HepG2 (cell line): Measurements from ENCODE around the gene OSBPL10. TPM values are rescaled to one million over a fixed set of nuclear protein-coding genes. Genes with fewer than 3 reads are reported as not detected.

Source experiments
- ATF1 ChIP-seq: IDR thresholded peaks from 2 replicates; pipeline ENCODE4 v1.6.1; 2016; ENCODE audit warnings: mild to moderate bottlenecking, control low read depth
- GABPB1 ChIP-seq: IDR thresholded peaks from 2 replicates; pipeline ENCODE4 v1.6.1; 2016; ENCODE audit warnings: mild to moderate bottlenecking, missing genetic modification reagents, moderate library complexity, missing compliant biosample characterization
- JARID2 ChIP-seq: sonication (generic); formaldehyde crosslinking; IDR thresholded peaks from 2 replicates; pipeline ENCODE4 v1.8.1; 2023; ENCODE audit warnings: missing genetic modification reagents, inconsistent platforms; ENCODE audit not compliant: insufficient replicate concordance
- LCORL ChIP-seq, 2 experiments: fragments of 450-650 bp in 1 of 2; sonication (generic) in 1 of 2; formaldehyde crosslinking in 1 of 2; IDR thresholded peaks; 2 replicates each; pipeline versions ENCODE4 v1.5.0 to v1.6.1; 2017 to 2020; ENCODE audit warnings: antibody characterized with exemption in 1 of 2, missing genetic modification reagents in 1 of 2
- MAZ ChIP-seq, 2 experiments: sonication (generic) in 1 of 2; formaldehyde crosslinking in 1 of 2; IDR thresholded peaks; 2 replicates each; pipeline versions ENCODE4 v1.5.0 to v1.6.1; 2012 to 2020; ENCODE audit warnings: low read depth in 2 of 2, mild to moderate bottlenecking in 2 of 2, borderline replicate concordance in 1 of 2, improper control_type of control experiment in 1 of 2, low read length in 1 of 2, missing genetic modification reagents in 1 of 2, moderate library complexity in 1 of 2
- MIER3 ChIP-seq: IDR thresholded peaks from 2 replicates; pipeline ENCODE4 v1.6.1; 2016; ENCODE audit warnings: missing compliant biosample characterization, borderline replicate concordance
- MTA3 ChIP-seq: sonication (generic); formaldehyde crosslinking; IDR thresholded peaks from 2 replicates; pipeline ENCODE4 v1.4.0; 2020; ENCODE audit warnings: missing genetic modification reagents
- NAIF1 ChIP-seq: sonication (generic); formaldehyde crosslinking; IDR thresholded peaks from 2 replicates; pipeline ENCODE4 v1.5.0; 2020; ENCODE audit warnings: mild to moderate bottlenecking, missing genetic modification reagents, borderline replicate concordance
- NR2F1 ChIP-seq, 2 experiments: fragments of 450-650 bp in 1 of 2; formaldehyde crosslinking in 1 of 2; IDR thresholded peaks; 2 replicates each; pipeline versions ENCODE4 v1.5.0 to v1.6.1; 2016 to 2020; ENCODE audit warnings: mild to moderate bottlenecking in 1 of 2, missing compliant biosample characterization in 1 of 2, missing genetic modification reagents in 1 of 2, moderate library complexity in 1 of 2
- PITX1 ChIP-seq: sonication (generic); formaldehyde crosslinking; IDR thresholded peaks from 2 replicates; pipeline ENCODE4 v1.5.1; 2020; ENCODE audit warnings: mild to moderate bottlenecking, missing genetic modification reagents
- RBM22 ChIP-seq: fragments of 200-400 bp; formaldehyde crosslinking; optimal IDR thresholded peaks from 2 replicates; pipeline ENCODE3; 2017; ENCODE audit warnings: mild to moderate bottlenecking, low read length, moderate library complexity
- TFDP2 ChIP-seq: sonication (generic); formaldehyde crosslinking; IDR thresholded peaks from 2 replicates; pipeline ENCODE4 v1.4.0; 2020; ENCODE audit warnings: missing genetic modification reagents
- ZNF597 ChIP-seq: sonication (generic); formaldehyde crosslinking; IDR thresholded peaks from 2 replicates; pipeline ENCODE4 v1.5.0; 2020; ENCODE audit warnings: missing genetic modification reagents
- ZNF646 ChIP-seq: sonication (generic); formaldehyde crosslinking; IDR thresholded peaks from 2 replicates; pipeline ENCODE4 v1.9.0; 2021; ENCODE audit warnings: mild to moderate bottlenecking, missing genetic modification reagents
- ZNF780A ChIP-seq: sonication (generic); formaldehyde crosslinking; IDR thresholded peaks from 2 replicates; pipeline ENCODE4 v1.8.0; 2022; ENCODE audit warnings: mild to moderate bottlenecking, missing genetic modification reagents, moderate library complexity
- polyA plus RNA-seq, 8 experiments: library from polyadenylated mRNA; depleted of rRNA in 3 of 8; stranded (reverse) in 7 of 8; unstranded in 1 of 8; fragments of >200 nt; fragmentation: Illumina TruSeq in 4 of 8; extraction: Trizol in 4 of 8; gene quantifications; 2 replicates each; pipeline versions ENCODE4 v1.2.1 to v1.2.3, GENCODE V29; 2011 to 2016; ENCODE audit warnings: low read depth in 4 of 8, missing spikeins in 1 of 8, mixed read lengths in 1 of 8; ENCODE audit not compliant: insufficient read depth in 1 of 8
- total RNA-seq, 5 experiments: library from RNA; depleted of rRNA; stranded (reverse); fragments of >200 nt; fragmentation: Illumina TruSeq; extraction: Trizol; gene quantifications; 2 replicates each; pipeline ENCODE4 v1.2.3, GENCODE V29; 2016; ENCODE audit warnings: low read depth in 1 of 5
- TF ChIP-seq, protein P1 (sequence below): sonication (generic); formaldehyde crosslinking; IDR thresholded peaks from 2 replicates; pipeline ENCODE4 v1.5.0; 2020; ENCODE audit warnings: mild to moderate bottlenecking, missing genetic modification reagents, borderline replicate concordance
- TF ChIP-seq, protein P2 (sequence below): IDR thresholded peaks from 2 replicates; pipeline ENCODE4 v1.6.1; 2016; ENCODE audit warnings: low read depth, control low read depth

The OSBPL10 gene
- total and polyA plus RNA-seq, 2 of the 13 experiments (the other 11 are each of a cell fraction or from before 2014, with no cell fraction given): 10.3 to 28.6 TPM

DNA sequence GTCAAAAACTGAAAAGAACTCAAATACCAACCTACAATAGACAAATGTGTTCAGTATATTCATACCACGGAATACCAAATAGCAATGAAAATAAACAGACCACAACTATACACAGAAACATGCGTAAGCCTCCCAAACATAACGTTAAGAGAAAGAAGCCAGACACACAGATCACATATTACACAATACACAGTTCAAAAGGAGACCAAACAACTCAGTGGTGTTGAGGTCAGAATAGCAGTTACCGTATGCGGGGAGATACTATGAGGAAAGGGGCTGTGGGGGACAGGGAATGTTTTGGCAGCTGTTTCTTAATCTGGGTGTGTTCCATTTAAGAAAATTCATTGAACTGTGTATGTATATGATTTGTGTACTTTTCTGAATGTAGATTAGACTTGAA lies 6.6 kb downstream of the OSBPL10 start (continued):
- TF ChIP-seq NAIF1: no peak
- TF ChIP-seq RBM22: no peak
- TF ChIP-seq MTA3 (CRISPR knock-in tag): no peak
- peak; percentile 86 for TF ChIP-seq ZNF646
- no peak for TF ChIP-seq GABPB1 (CRISPR knock-in tag)
- TF ChIP-seq NR2F1 (CRISPR knock-in tag; IDR thresholded peaks at IDR 0.05): 0 out of 4 replicates have a peak, but pooled peaks of 1 of the 2 experiments have one; percentile 12
- no peak for TF ChIP-seq LCORL (IDR thresholded peaks at IDR 0.05)
- peak; percentile 39; the same call in 1 of the 2 replicates for TF ChIP-seq LCORL (CRISPR knock-in tag; IDR thresholded peaks at IDR 0.05)
- TF ChIP-seq ATF1 (CRISPR knock-in tag): no peak
- TF ChIP-seq ZNF780A (CRISPR knock-in tag): no peak
- TF ChIP-seq, protein P1, sequence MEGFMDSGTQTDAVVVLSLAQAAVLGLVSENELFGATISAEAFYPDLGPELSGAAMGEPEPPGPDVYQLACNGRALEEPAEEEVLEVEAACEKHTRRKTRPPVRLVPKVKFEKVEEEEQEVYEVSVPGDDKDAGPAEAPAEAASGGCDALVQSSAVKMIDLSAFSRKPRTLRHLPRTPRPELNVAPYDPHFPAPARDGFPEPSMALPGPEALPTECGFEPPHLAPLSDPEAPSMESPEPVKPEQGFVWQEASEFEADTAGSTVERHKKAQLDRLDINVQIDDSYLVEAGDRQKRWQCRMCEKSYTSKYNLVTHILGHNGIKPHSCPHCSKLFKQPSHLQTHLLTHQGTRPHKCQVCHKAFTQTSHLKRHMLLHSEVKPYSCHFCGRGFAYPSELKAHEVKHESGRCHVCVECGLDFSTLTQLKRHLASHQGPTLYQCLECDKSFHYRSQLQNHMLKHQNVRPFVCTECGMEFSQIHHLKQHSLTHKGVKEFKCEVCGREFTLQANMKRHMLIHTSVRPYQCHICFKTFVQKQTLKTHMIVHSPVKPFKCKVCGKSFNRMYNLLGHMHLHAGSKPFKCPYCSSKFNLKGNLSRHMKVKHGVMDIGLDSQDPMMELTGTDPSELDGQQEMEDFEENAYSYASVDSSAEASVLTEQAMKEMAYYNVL: no peak
- no peak for TF ChIP-seq TFDP2
- TF ChIP-seq, protein P2, sequence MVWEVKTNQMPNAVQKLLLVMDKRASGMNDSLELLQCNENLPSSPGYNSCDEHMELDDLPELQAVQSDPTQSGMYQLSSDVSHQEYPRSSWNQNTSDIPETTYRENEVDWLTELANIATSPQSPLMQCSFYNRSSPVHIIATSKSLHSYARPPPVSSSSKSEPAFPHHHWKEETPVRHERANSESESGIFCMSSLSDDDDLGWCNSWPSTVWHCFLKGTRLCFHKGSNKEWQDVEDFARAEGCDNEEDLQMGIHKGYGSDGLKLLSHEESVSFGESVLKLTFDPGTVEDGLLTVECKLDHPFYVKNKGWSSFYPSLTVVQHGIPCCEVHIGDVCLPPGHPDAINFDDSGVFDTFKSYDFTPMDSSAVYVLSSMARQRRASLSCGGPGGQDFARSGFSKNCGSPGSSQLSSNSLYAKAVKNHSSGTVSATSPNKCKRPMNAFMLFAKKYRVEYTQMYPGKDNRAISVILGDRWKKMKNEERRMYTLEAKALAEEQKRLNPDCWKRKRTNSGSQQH (CRISPR knock-in tag): no peak
- no peak for TF ChIP-seq MAZ (IDR thresholded peaks at IDR 0.05; ENCODE audit: borderline replicate concordance, low read depth, low read length)
- TF ChIP-seq MAZ (CRISPR knock-in tag; IDR thresholded peaks at IDR 0.05; ENCODE audit: low read depth): no peak
- no peak for TF ChIP-seq ZNF597 (CRISPR knock-in tag)
- no peak for TF ChIP-seq JARID2 (CRISPR knock-in tag)
- TF ChIP-seq MIER3: no peak; the same call in 1 of the 2 replicates
- no peak for TF ChIP-seq PITX1 (CRISPR knock-in tag)
